Measurements from ENCODE around the gene HECTD2.

HECTD2 gene

DNA sequence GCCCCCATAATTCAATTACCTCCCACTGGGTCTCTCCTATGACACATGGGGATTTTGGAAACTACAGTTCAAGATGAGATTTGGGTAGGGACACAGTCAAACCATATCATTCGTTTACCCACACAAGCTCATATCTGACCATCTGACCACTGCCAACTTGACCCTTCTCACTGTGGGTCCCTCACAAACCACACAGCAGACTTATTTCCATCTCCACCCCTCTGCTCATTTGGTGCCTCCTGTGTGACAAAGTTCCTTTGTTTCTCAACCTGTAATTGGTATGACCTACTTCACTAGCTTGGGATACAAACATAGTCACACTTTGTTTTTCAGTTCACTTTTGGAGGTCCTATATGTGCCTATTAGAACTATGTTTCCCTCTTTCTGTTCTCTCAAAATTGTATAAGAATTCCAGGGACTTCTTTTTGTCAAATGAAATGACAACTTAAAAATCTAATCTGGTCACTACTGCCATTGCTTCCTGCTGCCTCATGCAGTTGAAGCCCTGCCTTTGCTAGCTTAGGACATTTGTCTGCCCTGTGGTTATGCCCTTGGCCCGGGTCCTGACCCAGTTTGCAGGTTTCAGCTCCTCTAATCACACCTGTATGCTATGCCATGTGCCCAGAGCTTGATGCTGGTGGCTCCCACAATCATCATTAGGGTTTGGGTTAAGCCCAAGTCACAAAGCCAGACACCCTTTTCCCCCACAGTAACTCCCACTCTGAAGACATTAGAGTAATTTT lies 152.9 kb downstream of the HECTD2 start:
- Histone ChIP-seq H3K4me1 (no peaks in the 10 kb centered on the region), H3K27me3 (ENCODE audit: low read depth) (no peaks in the 10 kb centered on the region), H3K36me3 (replicated peaks) (no peaks in the 10 kb centered on the region), H3K4me3 (no peak overlapping the region), H3K9me3 (0 out of 2 replicates have a peak, but pooled peaks cover 4% of the 10 kb centered on the region)
- in situ Hi-C loops (cut with MboI; ENCODE audit: low sequenced_read_pairs) = no loop called here
- no peak for DNase-seq (ENCODE audit: low spot score in 2 of 2)

DNA sequence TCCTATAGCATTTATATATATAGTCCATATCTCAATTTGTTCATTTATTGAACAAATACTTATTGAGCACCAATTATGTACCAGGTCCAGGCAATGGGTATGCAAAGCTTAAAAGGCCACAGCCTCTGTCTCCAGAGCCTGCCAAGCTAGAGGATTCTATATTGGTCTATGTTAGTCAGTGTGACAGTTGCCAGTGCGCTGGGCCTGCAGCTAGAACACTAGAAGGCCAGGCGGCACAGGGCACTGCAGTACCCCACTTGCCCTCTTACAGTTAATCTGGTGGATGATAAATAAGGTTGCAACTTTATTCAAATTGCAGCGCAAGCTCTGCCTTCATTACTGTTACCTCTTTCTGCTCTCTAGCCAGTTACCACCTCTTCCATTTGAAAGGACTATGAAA lies 153.9 kb downstream of the HECTD2 start:
- Histone ChIP-seq H3K27me3 (ENCODE audit: low read depth) (no peaks in the 10 kb centered on the region), H3K9me3 (0 out of 2 replicates have a peak, but pooled peaks cover 4% of the 10 kb centered on the region), H3K4me1 (no peaks in the 10 kb centered on the region), H3K4me3 (no peak overlapping the region), H3K36me3 (replicated peaks) (no peaks in the 10 kb centered on the region)
- DNase-seq (ENCODE audit: low spot score in 2 of 2) = no peak
- in situ Hi-C loops (cut with MboI; ENCODE audit: low sequenced_read_pairs) = no loop called here
